ENCODE results near the gene PNPLA1.

- TF ChIP-seq CTCF (conservative IDR thresholded peaks at IDR 0.05; ENCODE audit: low read depth, low read length) (no peak), EZH2 (IDR thresholded peaks at IDR 0.05; ENCODE audit: low read length, unreplicated experiment) (no peak)
Observed at GRCh38 chr6:36222924-36223323, 46.9 kb upstream of the PNPLA1 start.
